Neural progenitor cell (in vitro differentiated cells): Measurements from ENCODE around the gene CETN3. TPM values are rescaled to one million over a fixed set of nuclear protein-coding genes. Genes with fewer than 3 reads are reported as not detected.
"Not testable (repeated sequence)": the region's sequence is repeated elsewhere in the genome, so short reads cannot be mapped to it uniquely, and the experiment has no call there.

ENCODE experiments used
- DNase-seq: peaks from one replicate; pipeline ENCODE4 v3.0.0-alpha.2; 2016; ENCODE audit warnings: low spot score
- H2AFZ ChIP-seq: fragments of 200-600 bp; sonication (generic); replicated peaks from 2 replicates; pipeline ENCODE4 v1.6.1; 2016; ENCODE audit warnings: antibody characterized with exemption
- H3F3A ChIP-seq: fragments of 200-600 bp; sonication (generic); 2 replicates; pipeline ENCODE4 v1.6.1; 2016; ENCODE audit warnings: antibody characterized with exemption, low read depth
- H3K27ac ChIP-seq: fragments of 200-600 bp; sonication (generic); 2 replicates; pipeline ENCODE4 v1.5.1; 2016; ENCODE audit warnings: mild to moderate bottlenecking
- H3K27me3 ChIP-seq: fragments of 200-600 bp; sonication (generic); 2 replicates; pipeline ENCODE4 v1.6.1; 2016; ENCODE audit warnings: mild to moderate bottlenecking, moderate library complexity
- H3K36me3 ChIP-seq: fragments of 200-600 bp; sonication (generic); 2 replicates; pipeline ENCODE4 v1.5.1; 2016
- H3K4me1 ChIP-seq: fragments of 200-600 bp; sonication (generic); 2 replicates; pipeline ENCODE4 v1.6.1; 2016; ENCODE audit warnings: mixed run types
- H3K4me2 ChIP-seq: fragments of 200-600 bp; sonication (generic); 2 replicates; pipeline ENCODE4 v1.6.1; 2016
- H3K4me3 ChIP-seq: fragments of 200-600 bp; sonication (generic); 2 replicates; pipeline ENCODE4 v1.5.1; 2016
- H3K79me2 ChIP-seq: fragments of 200-600 bp; sonication (generic); 2 replicates; pipeline ENCODE4 v1.6.1; 2016; ENCODE audit warnings: low read depth
- H3K9ac ChIP-seq: fragments of 200-600 bp; sonication (generic); 2 replicates; pipeline ENCODE4 v1.6.1; 2016
- H3K9me3 ChIP-seq: fragments of 200-600 bp; sonication (generic); 2 replicates; pipeline ENCODE4 v1.5.1; 2016; ENCODE audit warnings: low read depth
- H4K20me1 ChIP-seq: fragments of 200-600 bp; sonication (generic); 2 replicates; pipeline ENCODE4 v1.6.1; 2016; ENCODE audit warnings: low read depth
- H3K27ac Mint-ChIP-seq: 3 replicates; pipeline ENCODE4 v1.8.0; 2021; ENCODE audit warnings: mixed read lengths
- H3K27me3 Mint-ChIP-seq: 2 replicates; pipeline ENCODE4 v1.8.0; 2022; ENCODE audit warnings: low read depth, mild to moderate bottlenecking, inconsistent platforms, moderate library complexity, mixed read lengths; ENCODE audit not compliant: insufficient read depth
- H3K36me3 Mint-ChIP-seq: 3 replicates; pipeline ENCODE4 v1.8.0; 2021; ENCODE audit warnings: mixed read lengths
- H3K4me1 Mint-ChIP-seq: 3 replicates; pipeline ENCODE4 v1.8.0; 2021; ENCODE audit warnings: mixed read lengths
- H3K4me3 Mint-ChIP-seq: 3 replicates; pipeline ENCODE4 v1.8.0; 2021; ENCODE audit warnings: mild to moderate bottlenecking, moderate library complexity, mixed read lengths
- H3K9me3 Mint-ChIP-seq: 3 replicates; pipeline ENCODE4 v1.8.0; 2020; ENCODE audit warnings: mixed read lengths
- CTCF ChIP-seq: fragments of 200-600 bp; sonication (generic); IDR thresholded peaks from 2 replicates; pipeline ENCODE4 v1.5.1; 2017; ENCODE audit warnings: antibody characterized with exemption, mild to moderate bottlenecking
- EZH2 ChIP-seq: fragments of 200-600 bp; sonication (generic); IDR thresholded peaks from 2 replicates; pipeline ENCODE4 v1.6.1; 2017; ENCODE audit warnings: antibody characterized with exemption, mild to moderate bottlenecking, moderate library complexity
- EZH2phosphoT487 ChIP-seq: fragments of 200-600 bp; sonication (generic); IDR thresholded peaks from 2 replicates; pipeline ENCODE4 v1.6.1; 2017; ENCODE audit warnings: antibody characterized with exemption
- total RNA-seq: library from RNA; depleted of rRNA; stranded (reverse); fragments of >200 nt; gene quantifications from 2 replicates; pipeline ENCODE4 v1.2.3, GENCODE V29; 2015; ENCODE audit warnings: low replicate concordance

The CETN3 gene
- total RNA-seq, 1 donor from 2014 or later, result 172 TPM

DNA sequence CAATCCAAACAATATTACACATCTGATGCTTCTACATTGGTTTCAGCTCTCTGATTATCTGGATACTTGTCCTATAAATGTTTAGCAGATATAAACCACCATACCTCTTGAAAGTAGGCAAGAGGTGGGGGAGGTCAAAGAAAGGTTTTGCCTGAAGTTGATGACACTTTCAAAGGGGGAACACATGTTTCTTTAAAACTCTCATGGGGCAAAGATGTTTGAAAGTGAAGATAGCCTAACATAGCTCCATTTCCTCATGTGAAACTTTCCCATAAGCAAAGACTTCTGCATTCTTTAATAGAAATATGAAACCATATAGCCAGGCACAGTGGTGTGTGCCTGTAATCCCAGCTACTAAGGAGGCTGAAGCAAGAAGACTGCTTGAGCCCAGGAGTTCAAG is 62.1 kb downstream of the CETN3 start:
- Mint-ChIP-seq H3K4me1 (no peaks in the 10 kb centered on the region), H3K27me3 (peaks cover 3% of the 10 kb centered on the region), H3K9me3 (no peaks in the 10 kb centered on the region), H3K4me3 (no peak overlapping the region), H3K27ac (no peak overlapping the region), H3K36me3 (no peaks in the 10 kb centered on the region)
- Histone ChIP-seq H3F3A (no peaks in the 10 kb centered on the region), H3K4me1 (no peaks in the 10 kb centered on the region), H3K4me3 (no peak overlapping the region), H3K79me2 (no peaks in the 10 kb centered on the region), H3K9me3 (no peaks in the 10 kb centered on the region), H3K4me2 (no peak overlapping the region), H3K9ac (no peak overlapping the region), H2AFZ (no peak overlapping the region), H3K36me3 (no peaks in the 10 kb centered on the region), H3K27me3 (no peaks in the 10 kb centered on the region), H4K20me1 (no peaks in the 10 kb centered on the region), H3K27ac (no peak overlapping the region)
- TF ChIP-seq CTCF (no peak), EZH2 (no peak), EZH2phosphoT487 (no peak)
- no peak for DNase-seq

- H2AFZ ChIP-seq, result no peak overlapping the region
- H3K36me3 Mint-ChIP-seq, result no peaks in the 10 kb centered on the region
- no peak overlapping the region for H3K9ac ChIP-seq
- no peak overlapping the region for H3K4me3 Mint-ChIP-seq
- no peaks in the 10 kb centered on the region for H3K9me3 ChIP-seq
- H4K20me1 ChIP-seq, result no peaks in the 10 kb centered on the region
- no peaks in the 10 kb centered on the region for H3K4me1 Mint-ChIP-seq
- no peak for DNase-seq
- H3K27ac Mint-ChIP-seq, result no peak overlapping the region
- no peaks in the 10 kb centered on the region for H3K79me2 ChIP-seq
- H3K4me2 ChIP-seq, result no peak overlapping the region
- H3K4me3 ChIP-seq, result no peak overlapping the region
- H3K27me3 ChIP-seq, result no peaks in the 10 kb centered on the region
- no peak for TF ChIP-seq EZH2
- TF ChIP-seq EZH2phosphoT487, result no peak
- no peak for TF ChIP-seq CTCF
- H3K27ac ChIP-seq, result no peak overlapping the region
- no peaks in the 10 kb centered on the region for H3K27me3 Mint-ChIP-seq
- no peaks in the 10 kb centered on the region for H3K4me1 ChIP-seq
- H3K36me3 ChIP-seq, result no peaks in the 10 kb centered on the region
- no peaks in the 10 kb centered on the region for H3F3A ChIP-seq
- H3K9me3 Mint-ChIP-seq, result no peaks in the 10 kb centered on the region
Observed at GRCh38 chr5:90345684-90346083, 63.9 kb downstream of the CETN3 start.

- Histone ChIP-seq H3K4me2 (no peak overlapping the region), H3K9ac (no peak overlapping the region), H4K20me1 (no peaks in the 10 kb centered on the region), H3K27me3 (no peaks in the 10 kb centered on the region), H3K4me3 (no peak overlapping the region), H3K4me1 (no peaks in the 10 kb centered on the region), H3K9me3 (no peaks in the 10 kb centered on the region), H3K36me3 (no peaks in the 10 kb centered on the region), H3K79me2 (no peaks in the 10 kb centered on the region), H2AFZ (no peak overlapping the region), H3K27ac (no peak overlapping the region), H3F3A (no peaks in the 10 kb centered on the region)
- no peak overlapping the region for H3K27ac Mint-ChIP-seq
- TF ChIP-seq EZH2 (no peak), EZH2phosphoT487 (no peak), CTCF (no peak)
- no peaks in the 10 kb centered on the region for H3K27me3 Mint-ChIP-seq
- H3K36me3 Mint-ChIP-seq, result no peaks in the 10 kb centered on the region
- H3K9me3 Mint-ChIP-seq, result no peaks in the 10 kb centered on the region
- H3K4me1 Mint-ChIP-seq, result no peaks in the 10 kb centered on the region
- no peak for DNase-seq
- H3K4me3 Mint-ChIP-seq, result no peak overlapping the region
Observed at GRCh38 chr5:90344689-90345088, 64.9 kb downstream of the CETN3 start.

GRCh38 chr5:90343731-90344130 is 65.8 kb downstream of the CETN3 start:
- H3K4me3 ChIP-seq, H3K36me3 Mint-ChIP-seq, H4K20me1 ChIP-seq, H2AFZ ChIP-seq, H3K4me3 Mint-ChIP-seq, H3K27me3 ChIP-seq, H3K27ac Mint-ChIP-seq, H3K27ac ChIP-seq, H3K9me3 Mint-ChIP-seq, H3K4me1 Mint-ChIP-seq, H3K79me2 ChIP-seq, H3F3A ChIP-seq, H3K9me3 ChIP-seq, H3K27me3 Mint-ChIP-seq, H3K4me1 ChIP-seq, H3K4me2 ChIP-seq, H3K36me3 ChIP-seq, H3K9ac ChIP-seq, DNase-seq: not testable (repeated sequence)
